Measurements from ENCODE around the gene GDF10.

GDF10 gene

DNA sequence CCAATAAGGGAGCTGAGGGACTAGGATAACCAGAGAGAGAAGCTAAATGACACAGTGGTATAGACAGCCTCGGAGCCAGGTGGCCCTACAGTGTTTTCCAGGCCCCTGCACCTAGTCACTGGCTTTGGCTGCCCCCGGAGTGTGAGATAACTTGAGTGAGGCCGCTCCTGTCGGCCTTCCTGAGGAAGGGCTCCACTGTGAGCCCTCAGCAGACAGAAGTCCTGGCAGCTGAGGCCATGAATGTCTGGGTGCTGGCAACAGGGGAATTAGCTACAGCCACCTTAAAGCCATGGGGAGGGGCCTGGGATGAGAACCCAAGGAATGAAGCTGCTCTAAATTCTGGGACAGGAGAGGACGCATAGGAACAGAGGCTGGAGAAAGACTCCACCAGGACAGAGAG, 4.6 kb upstream of the GDF10 start:
- no peak for ATAC-seq

DNA sequence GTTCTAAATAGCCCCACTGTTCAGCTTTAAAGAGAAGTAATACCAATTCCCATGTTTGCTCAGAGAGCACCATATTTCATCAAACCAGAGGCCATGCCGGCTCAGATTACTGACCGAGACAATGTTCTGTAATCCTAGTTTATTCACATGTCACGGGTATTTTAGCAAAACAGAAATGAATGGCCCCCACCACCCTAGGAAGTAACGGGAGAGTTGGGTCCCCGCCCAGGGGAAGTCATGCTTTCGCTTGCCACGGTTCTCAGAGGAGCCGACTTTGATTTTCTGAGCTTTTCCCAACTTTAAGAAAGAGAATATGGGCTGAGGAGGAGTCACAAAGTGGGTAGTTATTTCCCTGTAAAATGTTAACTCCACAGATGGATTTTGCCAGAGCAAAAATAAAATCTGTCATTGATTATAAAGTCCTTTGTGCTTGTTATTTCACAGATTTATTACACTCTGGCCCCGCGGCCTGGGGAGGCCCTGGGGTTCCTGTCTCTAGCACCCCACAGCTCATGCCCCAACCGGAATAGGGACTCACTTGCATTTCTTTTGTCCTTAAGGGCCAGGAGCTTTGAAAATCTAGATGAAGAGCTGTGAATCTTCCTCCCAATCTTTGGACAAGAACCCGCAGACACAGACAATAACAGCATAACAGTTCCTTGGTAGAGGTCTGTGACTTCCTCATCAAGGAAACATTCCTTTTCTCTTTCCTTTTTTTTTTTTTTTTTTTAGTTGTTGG, 3.7 kb upstream of the GDF10 start:
- ATAC-seq = no peak

DNA sequence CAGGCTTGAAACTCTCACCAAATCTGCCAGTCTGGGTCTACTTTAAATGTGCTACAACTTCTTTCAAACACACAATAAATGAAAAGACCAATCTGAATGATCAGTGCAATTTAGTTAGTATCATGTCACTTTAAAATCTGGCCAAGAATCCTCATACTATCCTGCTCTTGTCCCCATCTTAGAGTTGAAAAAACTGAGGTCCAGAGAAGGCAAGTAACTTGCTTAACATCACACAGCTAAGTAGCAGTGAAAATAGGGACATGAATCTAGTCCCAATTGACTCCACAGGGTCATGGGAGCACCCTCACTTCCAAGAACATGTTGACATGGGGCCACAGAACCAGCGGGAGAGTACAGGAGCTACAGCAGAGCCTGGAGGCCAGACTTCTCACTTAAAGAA, 3.1 kb upstream of the GDF10 start:
- ATAC-seq = no peak

DNA sequence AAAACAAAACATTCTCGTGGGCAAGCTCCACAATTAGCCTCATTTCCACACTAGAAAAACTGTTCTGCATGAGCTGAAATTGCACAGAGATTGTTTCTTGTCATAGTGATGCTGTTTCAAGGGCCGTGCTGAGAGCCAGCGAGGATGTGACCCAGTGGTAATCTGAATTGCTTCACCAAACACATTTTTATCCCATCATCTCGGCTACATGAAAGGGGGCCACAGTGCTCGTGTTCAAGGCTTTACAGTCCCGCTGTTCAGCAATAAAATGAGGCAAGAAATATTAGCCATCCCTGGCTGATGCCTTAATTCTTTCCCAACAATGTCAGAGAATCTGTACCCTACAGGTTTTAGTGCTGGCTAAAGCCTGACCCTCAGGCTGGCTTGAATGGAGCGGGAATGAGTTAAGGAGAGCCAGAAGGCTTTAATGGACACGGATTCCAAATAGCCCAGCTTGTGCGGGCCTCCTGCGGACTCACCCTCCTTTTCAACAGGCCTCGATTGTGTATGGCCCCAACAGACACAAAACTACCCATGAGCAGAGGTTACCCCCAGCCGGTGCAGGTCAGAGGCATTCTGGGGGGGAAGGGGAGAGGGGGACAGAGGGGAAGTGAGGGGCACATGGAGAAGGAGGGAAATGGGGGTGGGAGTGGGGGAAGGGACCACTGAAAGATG, 2.0 kb upstream of the GDF10 start:
- ATAC-seq = no peak

DNA sequence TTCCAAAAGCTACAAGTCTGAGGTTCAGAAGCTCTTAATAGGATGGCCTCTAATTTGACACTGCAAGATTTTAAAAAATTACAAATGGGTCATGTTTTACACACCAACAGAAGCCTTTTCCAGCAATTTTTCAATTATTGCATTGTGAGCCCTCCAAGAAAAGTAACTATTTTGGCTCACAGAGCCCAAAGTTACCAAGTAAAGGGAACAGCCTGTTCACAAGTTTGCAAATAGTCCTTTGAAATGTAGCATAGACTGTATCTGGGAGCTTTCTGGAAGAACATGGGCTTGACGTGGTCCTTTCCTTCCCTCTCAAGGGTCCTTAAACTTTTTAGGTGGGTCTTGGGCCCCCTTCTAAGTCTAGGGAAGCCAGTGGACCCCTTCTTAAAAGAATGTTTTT, 1.3 kb upstream of the GDF10 start:
- no peak for ATAC-seq

DNA sequence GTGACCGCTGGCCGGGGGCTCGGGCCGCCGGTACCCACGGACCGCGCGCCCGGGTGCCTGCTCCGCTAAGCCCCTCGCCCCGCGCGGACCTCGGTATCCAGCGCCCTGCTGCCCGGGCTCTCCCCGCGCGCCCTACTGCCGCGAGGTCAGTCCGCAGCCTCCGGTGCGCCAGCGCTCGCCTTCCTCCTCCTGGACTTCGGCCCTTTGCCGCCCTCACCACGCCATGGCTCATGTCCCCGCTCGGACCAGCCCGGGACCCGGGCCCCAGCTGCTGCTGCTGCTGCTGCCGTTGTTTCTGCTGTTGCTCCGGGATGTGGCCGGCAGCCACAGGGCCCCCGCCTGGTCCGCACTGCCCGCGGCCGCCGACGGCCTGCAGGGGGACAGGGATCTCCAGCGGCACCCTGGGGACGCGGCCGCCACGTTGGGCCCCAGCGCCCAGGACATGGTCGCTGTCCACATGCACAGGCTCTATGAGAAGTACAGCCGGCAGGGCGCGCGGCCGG, 483 bp downstream of the GDF10 start:
- peak in 1 of 2 donors; percentile 9 for ATAC-seq

DNA sequence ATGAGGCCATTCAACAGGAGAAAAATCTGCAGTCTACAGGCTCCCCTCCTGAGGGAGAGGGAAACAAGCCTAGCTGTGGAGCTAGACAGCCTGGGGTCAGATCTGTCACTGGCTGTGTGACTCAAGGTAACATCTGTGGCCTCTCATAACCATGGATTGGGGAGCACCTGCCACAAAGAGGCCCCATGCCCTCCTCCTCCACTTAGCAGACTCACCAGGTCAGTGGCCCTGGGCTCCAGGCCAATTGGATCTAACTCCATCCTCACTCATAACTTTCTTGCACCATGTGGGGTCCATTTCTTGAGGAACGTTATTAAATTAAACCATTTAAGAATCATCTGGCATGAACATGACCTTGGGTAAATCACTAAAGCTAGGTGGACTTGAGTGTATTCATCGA, 1.8 kb downstream of the GDF10 start:
- no peak for ATAC-seq

DNA sequence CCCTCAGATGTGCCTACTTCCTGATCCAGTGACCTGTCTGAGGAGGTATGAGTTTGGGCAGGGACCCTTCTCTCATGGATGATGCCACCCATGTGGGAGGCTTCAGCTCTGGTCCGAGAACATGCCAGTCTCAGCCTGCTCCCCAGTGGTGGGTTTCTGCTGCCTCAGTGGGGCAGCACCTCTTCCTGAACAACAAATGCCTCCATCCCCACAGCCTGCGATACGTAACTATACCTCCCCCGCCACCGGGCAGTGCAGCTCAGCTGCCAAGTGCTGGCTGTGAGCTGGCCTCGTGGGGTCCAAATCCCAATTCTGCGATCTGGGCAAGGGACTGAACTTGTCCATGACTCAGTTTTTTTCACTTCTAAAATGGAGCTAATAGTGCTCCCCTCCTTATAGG, 3.1 kb downstream of the GDF10 start:
- ATAC-seq = no peak

DNA sequence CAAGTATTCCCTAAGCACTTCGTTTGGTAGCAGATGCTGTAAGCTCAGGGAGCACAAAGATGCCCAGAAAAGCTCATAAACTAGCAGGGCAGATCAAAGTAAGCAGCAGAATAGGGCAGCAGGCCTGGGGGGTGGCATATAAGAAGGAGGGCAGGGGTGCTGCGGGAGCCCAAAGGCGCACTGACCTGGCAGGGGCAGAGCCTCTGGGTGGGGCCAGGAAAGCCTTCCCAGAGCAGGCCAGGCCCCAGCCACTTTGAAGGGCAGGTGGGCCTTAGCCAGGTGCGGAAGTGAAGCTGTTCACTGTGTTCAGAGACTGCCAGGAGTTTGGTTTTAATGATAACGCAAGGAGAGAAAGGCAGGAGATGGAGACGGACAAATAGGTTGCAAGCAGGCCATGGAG, 3.9 kb downstream of the GDF10 start:
- ATAC-seq = no peak

DNA sequence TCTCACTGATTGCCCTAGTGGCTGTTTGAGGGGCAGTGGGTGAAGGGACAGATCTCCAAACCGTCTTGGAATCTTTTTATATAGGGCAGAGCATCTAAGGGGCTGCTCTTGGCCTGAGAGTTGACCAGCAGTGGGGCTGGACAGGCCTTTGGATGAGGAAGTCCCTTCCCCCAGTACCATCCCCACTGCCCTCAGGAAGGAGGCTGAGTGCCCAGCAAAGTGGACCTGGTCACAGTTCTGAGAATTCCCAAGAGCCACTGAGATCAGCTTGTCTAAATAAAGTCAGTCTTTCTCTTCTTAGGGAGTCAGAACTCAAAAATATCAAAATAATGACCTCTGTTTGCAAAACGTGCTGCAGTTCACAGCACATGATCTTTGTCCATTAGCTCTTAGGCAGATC, 5.6 kb downstream of the GDF10 start:
- no peak for ATAC-seq

DNA sequence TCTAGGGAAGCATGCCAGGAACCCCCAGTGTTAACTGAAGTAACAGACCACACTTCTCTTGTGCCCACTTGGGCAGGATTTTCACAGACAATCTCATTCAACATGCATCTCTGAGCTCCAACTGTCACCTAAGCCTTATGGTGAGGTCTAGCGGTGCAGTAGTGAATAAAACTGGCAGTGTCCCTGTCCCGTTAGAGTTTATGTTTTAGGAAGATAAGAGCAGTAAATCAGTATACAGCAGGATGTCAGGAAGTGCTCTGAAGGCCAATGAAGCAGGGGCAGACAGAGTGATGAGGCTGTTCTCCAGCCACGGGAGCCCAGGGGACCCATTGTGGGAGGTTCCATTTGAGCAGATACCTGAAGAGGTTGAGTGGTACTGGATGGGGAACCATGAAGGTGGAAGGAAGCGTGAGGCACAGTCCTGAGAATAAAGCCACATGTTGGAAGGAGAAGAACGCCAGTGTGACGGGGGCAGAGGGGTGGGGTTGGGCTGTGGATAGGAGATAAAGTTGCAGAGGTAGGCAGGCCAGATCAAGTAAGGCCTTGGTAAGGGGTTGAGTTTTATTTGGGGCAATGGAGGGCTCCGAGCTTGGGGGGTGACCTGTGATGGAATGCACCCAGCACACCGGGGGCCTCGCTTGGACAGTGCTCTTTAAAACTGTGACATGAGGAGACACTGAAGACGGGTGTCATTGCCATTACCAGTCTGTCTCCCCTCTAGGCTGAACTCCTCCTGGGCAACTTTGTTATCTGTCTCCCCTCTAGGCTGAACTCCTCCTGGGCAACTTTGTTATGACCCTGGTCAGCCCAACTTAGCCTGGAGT, 6.6 kb downstream of the GDF10 start:
- ATAC-seq = no peak

DNA sequence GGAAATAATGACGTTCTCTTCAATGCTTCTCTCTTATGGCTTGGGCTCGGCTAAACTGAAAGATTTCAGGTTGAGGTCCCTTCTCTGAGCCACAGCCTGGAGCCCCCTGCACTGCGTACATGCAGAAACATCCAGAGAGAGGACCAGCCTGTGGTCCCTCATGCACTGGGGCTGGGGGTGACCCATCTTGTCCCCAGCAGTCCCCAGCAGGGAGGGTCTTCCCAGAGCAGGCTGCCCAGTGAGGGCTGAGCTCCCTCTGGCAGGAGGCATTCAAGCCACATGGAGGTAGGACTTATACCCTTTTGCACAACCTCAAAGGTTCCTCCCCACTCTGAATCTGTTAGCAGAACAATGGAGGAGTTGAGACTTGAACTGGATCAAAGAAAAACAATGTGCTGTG, 7.4 kb downstream of the GDF10 start:
- ATAC-seq = no peak

DNA sequence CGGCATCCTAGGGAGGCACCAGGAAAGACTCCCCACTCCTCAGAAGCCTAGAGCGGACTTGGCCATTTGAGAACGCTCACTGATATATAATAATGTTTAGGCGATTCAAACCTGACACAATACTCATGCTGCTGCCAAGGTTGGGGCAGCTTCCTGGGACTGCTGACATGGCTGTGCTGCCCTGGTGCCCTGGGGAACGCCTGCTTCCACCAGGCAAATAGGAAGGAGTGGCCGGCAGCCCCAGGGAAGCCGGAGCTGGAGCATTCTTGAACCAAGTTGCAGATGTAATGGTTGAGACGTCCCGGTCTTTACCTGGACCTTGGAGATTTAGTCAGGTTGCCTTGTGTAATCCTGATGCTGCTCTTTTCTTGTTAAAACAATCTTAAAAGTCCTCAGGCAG, 8.8 kb downstream of the GDF10 start:
- ATAC-seq = no peak

DNA sequence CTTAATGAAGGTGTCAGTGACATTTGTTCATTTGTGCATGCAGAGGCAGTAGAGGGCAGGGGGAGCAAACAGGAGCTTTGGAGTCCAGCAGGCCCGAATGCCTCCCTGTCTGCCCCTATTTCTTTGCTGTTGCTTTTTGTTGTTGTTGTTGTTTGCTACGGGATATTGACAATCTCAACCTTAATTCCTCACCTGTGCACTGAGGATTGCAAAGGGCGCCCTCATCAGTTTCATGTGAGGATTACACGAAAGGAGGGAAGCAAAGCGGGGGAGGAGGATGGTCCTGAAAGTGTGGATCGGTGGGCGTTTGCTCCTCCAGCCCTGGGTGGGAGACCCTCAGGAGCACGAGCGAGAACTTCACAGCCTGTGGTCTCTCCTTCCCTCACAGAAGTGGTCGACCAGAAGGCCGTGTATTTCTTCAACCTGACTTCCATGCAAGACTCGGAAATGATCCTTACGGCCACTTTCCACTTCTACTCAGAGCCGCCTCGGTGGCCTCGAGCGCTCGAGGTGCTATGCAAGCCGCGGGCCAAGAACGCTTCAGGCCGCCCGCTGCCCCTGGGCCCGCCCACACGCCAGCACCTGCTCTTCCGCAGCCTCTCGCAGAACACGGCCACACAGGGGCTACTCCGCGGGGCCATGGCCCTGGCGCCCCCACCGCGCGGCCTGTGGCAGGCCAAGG, 9.6 kb downstream of the GDF10 start:
- ATAC-seq = no peak

DNA sequence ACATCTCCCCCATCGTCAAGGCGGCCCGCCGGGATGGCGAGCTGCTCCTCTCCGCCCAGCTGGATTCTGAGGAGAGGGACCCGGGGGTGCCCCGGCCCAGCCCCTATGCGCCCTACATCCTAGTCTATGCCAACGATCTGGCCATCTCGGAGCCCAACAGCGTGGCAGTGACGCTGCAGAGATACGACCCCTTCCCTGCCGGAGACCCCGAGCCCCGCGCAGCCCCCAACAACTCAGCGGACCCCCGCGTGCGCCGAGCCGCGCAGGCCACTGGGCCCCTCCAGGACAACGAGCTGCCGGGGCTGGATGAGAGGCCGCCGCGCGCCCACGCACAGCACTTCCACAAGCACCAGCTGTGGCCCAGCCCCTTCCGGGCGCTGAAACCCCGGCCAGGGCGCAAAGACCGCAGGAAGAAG, 10.1 kb downstream of the GDF10 start:
- no peak for ATAC-seq

DNA sequence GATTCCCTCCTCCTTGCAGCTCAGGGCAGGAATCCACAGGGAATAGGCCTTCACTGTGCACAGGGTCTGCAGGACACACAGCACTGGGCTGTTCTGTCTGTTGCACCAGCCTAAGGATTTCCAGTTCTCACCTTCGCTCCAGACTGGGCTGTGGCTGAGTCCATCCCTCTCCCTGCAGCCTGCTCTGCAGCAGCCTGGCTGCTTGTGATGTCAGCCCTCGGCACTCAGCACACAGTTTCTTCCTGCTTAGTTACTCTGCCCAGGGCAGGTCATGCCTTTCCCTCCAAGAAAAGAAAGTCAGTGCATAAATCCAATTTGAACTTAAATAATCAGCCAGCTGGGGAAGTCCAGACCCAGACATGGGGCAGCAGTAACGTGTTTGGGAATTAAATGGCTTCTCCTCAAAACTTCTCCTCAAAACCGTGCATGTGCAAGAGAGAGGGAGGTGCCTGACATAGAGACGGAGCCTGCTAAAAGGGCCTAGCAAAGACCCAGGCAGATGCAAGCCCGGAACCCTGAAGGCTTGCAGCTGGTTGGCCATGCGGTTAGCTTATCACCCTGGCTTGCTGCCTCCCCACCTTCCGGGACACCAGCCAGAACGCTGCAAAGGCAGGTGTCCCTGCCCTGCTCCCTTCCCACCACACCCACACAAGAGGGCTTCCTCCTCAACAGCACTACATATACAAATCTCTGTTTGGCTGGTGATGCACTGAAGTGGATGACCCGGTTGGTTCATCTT, 11.4 kb downstream of the GDF10 start:
- peak; percentile 11 to 43 for ATAC-seq

DNA sequence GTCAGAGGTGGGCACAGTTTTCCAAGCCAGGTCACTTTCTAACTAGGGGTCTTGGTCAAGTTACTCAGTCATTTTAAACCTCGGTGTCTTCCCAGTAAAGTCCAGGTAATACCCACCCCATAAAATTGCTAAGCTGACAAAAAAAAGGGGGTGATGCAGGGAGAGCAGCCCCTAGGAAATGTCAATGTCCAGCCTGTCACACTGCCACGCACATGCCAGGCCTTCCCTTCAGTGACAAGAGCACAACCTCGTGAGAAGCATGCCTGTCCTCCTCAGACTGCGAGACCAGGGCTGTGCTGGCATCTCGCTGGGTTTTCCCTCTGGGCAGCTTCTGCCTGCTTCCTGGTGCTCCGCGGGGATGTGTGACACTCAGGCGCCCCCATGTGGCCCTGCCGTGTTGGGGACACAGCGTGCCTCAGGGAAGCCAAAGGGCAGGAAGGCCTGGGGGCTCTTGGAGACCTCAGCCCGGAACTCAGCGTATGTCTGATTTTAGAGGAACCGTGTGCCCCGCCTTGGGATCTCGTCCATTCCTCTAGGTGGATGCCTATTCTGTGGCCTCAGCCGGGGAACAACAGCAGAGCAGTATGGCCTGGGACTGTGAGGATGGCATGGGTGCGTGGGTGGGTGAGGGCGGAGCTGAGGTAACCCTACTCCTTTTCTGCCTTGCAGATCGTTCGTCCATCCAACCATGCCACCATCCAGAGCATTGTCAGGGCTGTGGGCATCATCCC, 12.1 kb downstream of the GDF10 start:
- ATAC-seq = peak; percentile 82 to 91

DNA sequence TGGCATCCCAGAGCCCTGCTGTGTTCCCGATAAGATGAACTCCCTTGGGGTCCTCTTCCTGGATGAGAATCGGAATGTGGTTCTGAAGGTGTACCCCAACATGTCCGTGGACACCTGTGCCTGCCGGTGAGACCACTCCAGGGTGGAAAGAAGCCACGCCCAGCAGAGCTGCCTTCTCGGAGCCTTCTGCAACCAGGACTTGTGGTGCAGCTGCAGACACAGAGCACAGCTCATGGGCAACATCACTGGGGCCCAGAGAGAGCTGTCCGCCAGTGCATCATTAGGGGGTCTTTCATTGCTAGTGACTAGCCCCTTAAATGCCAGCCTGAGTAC, 12.6 kb downstream of the GDF10 start:
- ATAC-seq = no peak

DNA sequence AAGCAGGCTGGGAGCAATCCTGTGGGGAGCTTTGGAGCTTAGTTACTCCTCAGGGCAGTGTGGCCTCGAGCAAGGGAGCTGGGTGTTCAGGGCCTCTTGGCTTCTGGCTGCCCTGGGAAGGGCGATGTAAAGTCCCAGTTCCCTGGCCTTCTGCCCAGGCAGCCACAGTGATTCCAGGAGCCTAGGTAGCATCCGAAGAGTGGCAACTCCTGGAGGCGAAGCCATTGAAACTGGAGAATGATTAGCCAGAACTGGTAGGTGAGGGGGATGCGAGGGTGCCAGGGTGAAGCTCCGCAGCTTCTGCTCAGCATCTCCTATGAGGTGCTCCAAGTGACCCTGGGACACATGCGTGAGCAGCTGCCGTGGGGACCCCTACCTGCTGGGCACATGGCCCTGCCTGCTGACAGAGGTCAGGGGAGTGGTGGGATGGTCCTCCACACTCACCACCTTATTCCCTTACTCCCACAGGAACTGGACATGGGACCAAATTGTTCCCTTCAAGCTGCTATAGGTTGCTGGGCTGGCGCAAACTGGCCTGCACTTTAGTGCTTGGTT, 14.5 kb downstream of the GDF10 start:
- ATAC-seq = no peak

DNA sequence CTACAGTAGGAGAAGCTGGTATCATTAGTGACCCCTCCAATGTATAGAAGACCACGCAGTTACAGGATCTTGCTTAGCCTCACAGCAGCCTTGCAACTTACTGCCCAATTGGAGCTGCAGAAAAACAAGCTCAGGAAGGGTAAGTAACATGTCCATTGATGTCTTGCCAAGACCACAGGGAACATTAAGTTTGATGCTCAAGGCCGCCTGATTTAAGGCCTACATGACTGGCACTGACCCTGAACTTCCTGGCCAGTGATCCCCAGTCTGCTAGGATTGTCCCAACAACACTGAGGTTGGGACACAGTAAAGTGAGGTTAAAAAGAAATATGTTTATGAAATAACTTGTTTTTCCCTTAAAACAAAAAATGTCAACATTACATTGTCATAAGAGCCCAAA, 15.4 kb downstream of the GDF10 start:
- ATAC-seq = no peak

DNA sequence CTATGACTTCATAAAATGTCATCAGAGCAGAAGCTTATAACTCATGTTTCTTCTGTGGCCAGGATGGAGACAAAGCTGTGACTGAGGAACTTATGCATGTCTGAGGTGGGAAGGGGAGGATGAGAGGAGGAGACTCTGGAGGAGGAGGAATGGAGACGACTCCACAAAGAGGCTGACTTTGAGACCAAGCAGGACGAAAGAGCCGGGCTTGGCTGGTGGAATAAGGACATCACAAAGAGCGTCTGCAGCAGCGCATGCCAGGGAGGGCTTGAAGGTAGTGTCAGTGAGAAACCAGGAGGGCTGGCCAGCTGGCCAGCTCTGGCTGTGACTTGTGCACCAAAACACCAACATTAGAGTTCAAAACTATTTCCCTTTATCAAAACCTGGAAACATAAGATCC, 16.1 kb downstream of the GDF10 start:
- ATAC-seq = no peak

Measured in activated CD4-positive, CD25-positive, alpha-beta regulatory T cell treated with anti-CD3 and anti-CD28 coated beads, Interleukin-2, amount 50 U/mL, for 24 hours (primary cell).